Ishikawa (cell line): ENCODE data around the gene TPRG1L.

ENCODE experiments used
- MAX ChIP-seq: IDR thresholded peaks from 2 replicates; pipeline ENCODE4 v1.6.1; 2012
- RAD21 ChIP-seq: IDR thresholded peaks from 2 replicates; pipeline ENCODE4 v1.6.1; 2012; ENCODE audit warnings: low read depth

GRCh38 chr1:3632298-3632697, 7.5 kb downstream of the TPRG1L start:
- TF ChIP-seq MAX (no peak), RAD21 (no peak)
